ENCODE data around the gene NMT1.
"Not testable (repeated sequence)": the region's sequence is repeated elsewhere in the genome, so short reads cannot be mapped to it uniquely, and the experiment has no call there.

The NMT1 gene

GRCh38 chr17:45036691-45037090 lies 24.4 kb upstream of the NMT1 start:
- no peak for DNase-seq (ENCODE audit: low read depth in 3 of 3, low spot score in 1 of 3)

GRCh38 chr17:45038728-45039634 lies 22.1 kb upstream of the NMT1 start:
- DNase-seq (ENCODE audit: low read depth in 3 of 3, low spot score in 1 of 3) = no peak

- no peak for DNase-seq (ENCODE audit: low read depth in 3 of 3, low spot score in 1 of 3)
These were observed 20.7 kb upstream of the NMT1 start for GRCh38 chr17:45040459-45040858.

GRCh38 chr17:45042346-45043120 lies 18.6 kb upstream of the NMT1 start:
- DNase-seq (ENCODE audit: low read depth in 3 of 3, low spot score in 1 of 3) = no peak

- no peak for DNase-seq (ENCODE audit: low read depth in 3 of 3, low spot score in 1 of 3)
These were observed 17.1 kb upstream of the NMT1 start for GRCh38 chr17:45043813-45044540.

DNA sequence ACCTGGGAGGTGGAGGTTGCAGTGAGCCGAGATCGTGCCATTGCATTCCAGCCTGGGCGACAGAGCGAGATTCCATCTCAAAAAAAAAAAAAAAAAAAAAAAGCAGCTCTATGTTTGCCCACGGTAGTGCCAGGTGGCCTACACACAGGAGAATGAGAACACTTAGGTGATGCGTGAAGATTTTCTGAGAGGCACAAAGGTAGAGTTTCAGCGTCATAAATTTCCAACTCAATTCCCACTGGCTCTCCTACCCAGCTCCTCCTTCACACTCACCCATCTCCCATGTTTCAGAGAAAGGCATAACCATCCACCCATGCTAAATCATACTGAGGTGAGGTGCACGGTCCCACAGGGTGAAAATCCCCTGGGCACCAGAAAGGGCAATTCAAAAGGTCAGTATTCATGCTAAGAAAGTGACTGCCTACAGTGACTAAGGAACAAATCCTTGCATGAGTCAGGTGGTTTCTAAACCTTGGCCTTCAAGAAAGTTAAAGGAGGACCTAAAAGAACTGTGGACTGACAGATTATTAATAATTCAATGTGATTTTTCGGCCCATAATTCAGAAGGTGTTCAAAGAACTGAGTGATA lies 14.5 kb upstream of the NMT1 start:
- no peak for DNase-seq (ENCODE audit: low read depth in 3 of 3, low spot score in 1 of 3)

- no peak for DNase-seq (ENCODE audit: low read depth in 3 of 3, low spot score in 1 of 3)
These were observed 12.1 kb upstream of the NMT1 start for GRCh38 chr17:45048795-45049563.

DNA sequence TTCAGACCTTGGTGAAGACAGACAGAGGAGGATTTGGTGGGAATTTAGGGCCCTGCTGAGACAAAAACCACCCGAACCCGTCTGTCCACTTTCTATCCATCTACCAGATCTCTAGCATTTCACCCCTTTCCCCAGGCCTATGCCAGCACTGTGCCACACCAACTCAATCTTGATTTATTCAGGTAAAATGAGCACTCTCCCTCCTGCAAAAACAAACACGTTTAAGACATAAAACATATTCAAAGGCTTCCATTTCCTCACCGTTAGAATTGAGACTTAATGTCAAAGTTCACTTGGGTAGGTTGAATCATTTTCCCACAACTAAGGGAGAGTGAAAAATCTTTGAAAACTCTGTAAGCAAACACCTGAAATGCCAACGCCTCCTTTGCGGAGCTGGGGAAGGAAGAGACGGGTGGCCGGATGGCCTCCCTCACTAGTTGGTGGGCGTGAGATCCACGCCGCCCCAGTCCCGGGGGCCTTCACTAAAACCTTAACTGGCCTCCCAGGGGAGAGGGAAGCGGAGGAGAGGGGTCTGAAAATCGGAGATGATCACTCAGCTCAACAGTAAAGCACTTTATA lies 10.5 kb upstream of the NMT1 start:
- peak in 1 of 3 donors; percentile 20 for DNase-seq (ENCODE audit: low read depth in 3 of 3, low spot score in 1 of 3)

GRCh38 chr17:45051060-45051719 lies 9.9 kb upstream of the NMT1 start, which contains the start of gene DCAKD:
DCAKD (minus strand) TSS chr17:45051632; CDS start chr17:45034885, 16,747 bp downstream.
- peak; percentile 74 to 79 (median 75) for DNase-seq (ENCODE audit: low read depth in 3 of 3, low spot score in 1 of 3)

DNA sequence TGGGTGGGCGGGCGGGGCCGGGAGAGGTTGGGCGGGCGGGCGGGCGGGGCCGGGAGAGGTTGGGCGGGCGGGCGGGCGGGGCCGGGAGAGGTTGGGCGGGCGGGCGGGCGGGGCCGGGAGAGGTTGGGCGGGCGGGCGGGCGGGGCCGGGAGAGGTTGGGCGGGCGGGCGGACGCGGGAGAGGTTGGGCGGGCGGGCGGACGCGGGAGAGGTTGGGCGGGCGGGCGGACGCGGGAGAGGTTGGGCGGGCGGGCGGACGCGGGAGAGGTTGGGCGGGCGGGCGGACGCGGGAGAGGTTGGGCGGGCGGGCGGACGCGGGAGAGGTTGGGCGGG lies 9.4 kb upstream of the NMT1 start:
- DNase-seq (ENCODE audit: low read depth in 3 of 3, low spot score in 1 of 3) = not testable (repeated sequence)

DNA sequence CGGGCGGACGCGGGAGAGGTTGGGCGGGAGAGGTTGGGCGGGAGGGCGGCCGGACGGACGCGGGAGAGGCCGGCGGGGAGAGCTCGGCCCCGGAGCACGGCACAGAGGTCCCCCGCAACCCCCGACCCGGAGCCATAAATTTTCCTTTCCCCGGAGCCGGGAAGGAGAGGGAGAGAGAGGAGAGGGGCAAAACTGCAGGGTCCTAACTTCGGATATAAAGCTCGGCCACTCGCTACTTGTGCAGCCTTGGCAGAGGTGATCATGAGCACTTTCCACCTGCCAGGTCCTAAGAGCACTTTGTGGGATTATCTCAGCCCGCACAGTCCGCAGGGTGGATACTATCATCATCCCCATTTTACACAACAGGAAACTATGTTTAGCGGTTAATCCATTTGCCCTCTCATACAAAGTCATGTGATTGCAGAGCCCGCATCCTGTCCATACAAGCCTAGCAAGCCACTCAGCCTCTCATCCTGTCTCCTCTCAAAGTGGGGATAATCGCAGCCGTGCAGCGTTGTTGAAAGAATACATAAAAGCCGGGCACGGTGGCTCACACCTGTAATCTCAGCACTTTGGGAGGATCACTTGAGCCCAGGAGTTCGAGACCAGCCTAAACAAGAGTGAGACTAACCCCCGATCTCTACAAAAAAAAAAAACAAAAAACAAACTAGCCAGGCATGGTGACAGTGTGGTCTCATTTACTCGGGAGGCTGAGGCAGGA lies 8.9 kb upstream of the NMT1 start:
- DNase-seq (ENCODE audit: low read depth in 3 of 3, low spot score in 1 of 3) = no peak

DNA sequence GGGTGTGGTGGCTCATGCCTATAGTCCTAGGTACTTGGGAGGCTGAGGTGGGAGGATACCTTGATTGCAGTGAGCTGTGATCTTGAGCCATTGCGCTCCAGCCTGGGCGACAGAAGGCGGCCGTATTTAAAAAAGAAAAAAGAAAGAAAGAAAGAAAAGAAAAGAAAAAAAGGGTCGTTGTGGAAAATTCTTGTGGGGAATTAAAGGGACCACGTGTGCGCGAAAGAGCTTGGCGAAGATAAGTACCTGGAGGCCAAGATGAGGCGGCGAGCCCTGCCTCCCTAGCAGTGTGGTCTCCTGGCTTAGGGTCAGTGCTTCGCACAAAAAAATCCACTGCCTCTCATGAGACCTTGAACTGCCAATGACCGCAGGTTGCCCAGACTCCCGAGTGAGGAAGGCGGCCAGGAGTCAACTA lies 728 bp upstream of the NMT1 start:
- DNase-seq (ENCODE audit: low read depth in 3 of 3, low spot score in 1 of 3) = no peak

GRCh38 chr17:45061606-45062205 lies 589 bp downstream of the NMT1 start:
- DNase-seq (ENCODE audit: low read depth in 3 of 3, low spot score in 1 of 3) = no peak

- DNase-seq (ENCODE audit: low read depth in 3 of 3, low spot score in 1 of 3) = no peak
These were observed 2.1 kb downstream of the NMT1 start for GRCh38 chr17:45063198-45063597.

- DNase-seq (ENCODE audit: low read depth in 3 of 3, low spot score in 1 of 3) = no peak
These were observed 6.5 kb downstream of the NMT1 start for GRCh38 chr17:45067637-45068036.

DNA sequence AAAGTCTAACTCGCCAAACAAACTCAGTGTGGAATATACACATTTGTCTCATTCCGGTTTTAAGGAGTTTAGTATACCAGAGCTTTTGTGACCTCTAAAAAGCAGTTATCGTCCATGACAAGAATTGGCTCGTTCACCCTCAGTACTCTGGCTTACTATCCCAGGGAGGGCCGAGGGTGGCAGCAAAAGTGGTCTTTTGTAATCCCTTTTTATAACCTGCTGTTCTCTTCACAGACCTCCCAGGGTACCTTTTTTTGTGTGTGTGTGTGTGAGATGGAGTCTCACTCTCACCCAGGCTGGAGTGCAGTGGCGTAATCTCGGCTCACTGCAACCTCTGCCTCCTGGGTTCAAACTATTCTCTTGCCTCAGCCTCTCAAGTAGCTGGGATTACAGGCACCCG lies 8.9 kb downstream of the NMT1 start:
- DNase-seq (ENCODE audit: low read depth in 3 of 3, low spot score in 1 of 3) = no peak

GRCh38 chr17:45070809-45071208 lies 9.7 kb downstream of the NMT1 start:
- DNase-seq (ENCODE audit: low read depth in 3 of 3, low spot score in 1 of 3) = no peak

- no peak for DNase-seq (ENCODE audit: low read depth in 3 of 3, low spot score in 1 of 3)
These were observed 12.4 kb downstream of the NMT1 start for GRCh38 chr17:45073414-45074070.

Data from stimulated activated CD4-positive, alpha-beta T cell treated with anti-CD3 and anti-CD28 coated beads, TNF-alpha, amount 100 ng/mL, for 1 hour (primary cell).